ENCODE data around the gene MTHFR.

MTHFR gene

DNA sequence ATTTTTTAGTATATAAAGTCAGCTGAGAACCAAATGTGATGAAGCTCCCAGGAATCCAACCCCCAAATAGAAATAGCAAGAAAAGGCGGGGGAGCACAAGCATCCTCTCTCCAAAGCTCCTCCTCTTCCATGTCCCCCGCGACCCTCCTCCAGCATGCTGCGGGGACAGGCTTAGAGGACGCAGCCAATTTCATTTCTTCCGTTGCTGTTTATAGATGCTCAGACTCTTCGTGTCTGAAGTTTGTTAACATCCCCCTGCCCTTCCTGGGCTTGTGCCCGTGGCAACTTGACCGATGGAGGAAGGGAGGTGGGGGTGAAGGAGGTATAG, 42.6 kb upstream of the MTHFR start:
- H2BK15ac ChIP-seq (replicated peaks; ENCODE audit: low read depth), result no peak overlapping the region
- no peaks in the 10 kb centered on the region for H3K79me1 ChIP-seq (ENCODE audit: low read length)
- no peak overlapping the region for H3K4me2 ChIP-seq (ENCODE audit: low read length)
- no peak overlapping the region for H4K5ac ChIP-seq (ENCODE audit: low read length)
- WGBS (ENCODE audit: extremely low coverage, insufficient coverage, low lambda C conversion rate), result no CpG with 5 or more reads among the region's 9 CpGs
- H3K27ac ChIP-seq (ENCODE audit: low read depth, low read length), result no peak overlapping the region
- no peaks in the 10 kb centered on the region for H3K27me3 ChIP-seq (ENCODE audit: insufficient read depth, low read length, poor library complexity)
- H2BK5ac ChIP-seq (ENCODE audit: low read length), result no peak overlapping the region
- H3K79me2 ChIP-seq (ENCODE audit: control insufficient read depth, insufficient read depth, low read length), result no peaks in the 10 kb centered on the region
- H3K56ac ChIP-seq (ENCODE audit: low read length), result no peak overlapping the region
- no peak overlapping the region for H3K9ac ChIP-seq (ENCODE audit: low read length)
- no peak overlapping the region for H3K4me3 ChIP-seq (ENCODE audit: low read length)
- H3K18ac ChIP-seq (ENCODE audit: low read length), result no peak overlapping the region
- H3K4me1 ChIP-seq (ENCODE audit: control insufficient read depth, low read depth, low read length), result no peaks in the 10 kb centered on the region
- no peak overlapping the region for H4K8ac ChIP-seq (ENCODE audit: low read depth, low read length)
- H3K36me3 ChIP-seq (ENCODE audit: control insufficient read depth, insufficient read depth, low read length), result peaks cover 4% of the 10 kb centered on the region
- H2BK120ac ChIP-seq (ENCODE audit: low read depth, low read length), result no peak overlapping the region
- H3K4ac ChIP-seq (ENCODE audit: low read depth, low read length), result no peak overlapping the region
- no peak overlapping the region for H2AK5ac ChIP-seq (ENCODE audit: low read length)
- no peak for DNase-seq
- no peak overlapping the region for H3K23ac ChIP-seq (ENCODE audit: low read length)

DNA sequence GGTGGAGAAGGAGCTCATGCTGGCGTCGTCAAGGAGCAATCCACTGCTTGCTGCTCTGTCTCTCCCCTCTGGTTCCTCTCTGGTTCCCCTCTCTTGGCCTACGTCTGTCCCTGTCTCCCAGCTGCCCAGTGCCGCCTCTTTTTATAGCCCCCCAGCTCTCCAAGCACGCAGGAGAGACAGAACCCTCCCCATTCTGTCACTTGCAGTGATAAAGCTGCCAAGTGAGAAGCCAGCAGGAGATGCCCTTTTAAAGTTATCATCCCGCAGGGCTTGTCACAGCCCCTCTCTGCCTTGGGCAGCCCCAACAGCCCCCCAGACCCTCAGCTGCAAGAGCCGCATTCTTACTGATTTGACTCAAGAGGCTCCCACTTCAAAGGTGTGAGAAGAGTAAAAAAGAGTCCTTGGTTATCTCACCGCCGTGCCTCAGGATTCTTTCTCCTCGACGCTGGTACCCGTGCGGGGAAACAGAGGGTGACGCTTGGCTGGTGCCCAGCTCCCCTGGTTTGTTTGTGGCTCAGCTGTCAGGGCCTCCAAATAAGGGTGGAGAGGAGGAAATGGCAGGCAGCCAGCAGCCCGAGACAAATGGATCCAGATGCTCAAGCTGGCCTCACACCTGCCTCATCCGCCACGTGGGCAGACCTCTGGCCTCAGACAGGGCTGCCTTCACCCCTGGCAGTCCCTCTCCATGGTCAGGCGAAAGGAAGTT, 42.1 kb upstream of the MTHFR start, which contains the start of gene NPPA:
TSS of gene NPPA (minus strand) at position 117 of the 706 bp plus-strand sequence. CDS start at position 18, 99 bp downstream.
- Histone ChIP-seq H3K79me1 (ENCODE audit: low read length) (no peaks in the 10 kb centered on the region), H3K4me1 (ENCODE audit: control insufficient read depth, low read depth, low read length) (no peaks in the 10 kb centered on the region), H3K36me3 (ENCODE audit: control insufficient read depth, insufficient read depth, low read length) (peaks cover 4% of the 10 kb centered on the region), H2BK15ac (replicated peaks; ENCODE audit: low read depth) (no peak within 1 kb of the TSS), H3K4ac (ENCODE audit: low read depth, low read length) (no peak within 1 kb of the TSS), H4K5ac (ENCODE audit: low read length) (no peak within 1 kb of the TSS), H4K8ac (ENCODE audit: low read depth, low read length) (no peak within 1 kb of the TSS), H3K9ac (ENCODE audit: low read length) (no peak within 1 kb of the TSS), H2AK5ac (ENCODE audit: low read length) (no peak within 1 kb of the TSS), H2BK120ac (ENCODE audit: low read depth, low read length) (no peak within 1 kb of the TSS), H3K23ac (ENCODE audit: low read length) (no peak within 1 kb of the TSS), H3K79me2 (ENCODE audit: control insufficient read depth, insufficient read depth, low read length) (no peaks in the 10 kb centered on the region), H3K56ac (ENCODE audit: low read length) (no peak within 1 kb of the TSS), H2BK5ac (ENCODE audit: low read length) (no peak within 1 kb of the TSS), H3K4me3 (ENCODE audit: low read length) (no peak within 1 kb of the TSS), H3K18ac (ENCODE audit: low read length) (no peak within 1 kb of the TSS), H3K4me2 (ENCODE audit: low read length) (no peak within 1 kb of the TSS), H3K27ac (ENCODE audit: low read depth, low read length) (no peak within 1 kb of the TSS), H3K27me3 (ENCODE audit: insufficient read depth, low read length, poor library complexity) (no peaks in the 10 kb centered on the region)
- peak; percentile 27 for DNase-seq
- WGBS (ENCODE audit: extremely low coverage, insufficient coverage, low lambda C conversion rate), result no CpG with 5 or more reads among the region's 18 CpGs

DNA sequence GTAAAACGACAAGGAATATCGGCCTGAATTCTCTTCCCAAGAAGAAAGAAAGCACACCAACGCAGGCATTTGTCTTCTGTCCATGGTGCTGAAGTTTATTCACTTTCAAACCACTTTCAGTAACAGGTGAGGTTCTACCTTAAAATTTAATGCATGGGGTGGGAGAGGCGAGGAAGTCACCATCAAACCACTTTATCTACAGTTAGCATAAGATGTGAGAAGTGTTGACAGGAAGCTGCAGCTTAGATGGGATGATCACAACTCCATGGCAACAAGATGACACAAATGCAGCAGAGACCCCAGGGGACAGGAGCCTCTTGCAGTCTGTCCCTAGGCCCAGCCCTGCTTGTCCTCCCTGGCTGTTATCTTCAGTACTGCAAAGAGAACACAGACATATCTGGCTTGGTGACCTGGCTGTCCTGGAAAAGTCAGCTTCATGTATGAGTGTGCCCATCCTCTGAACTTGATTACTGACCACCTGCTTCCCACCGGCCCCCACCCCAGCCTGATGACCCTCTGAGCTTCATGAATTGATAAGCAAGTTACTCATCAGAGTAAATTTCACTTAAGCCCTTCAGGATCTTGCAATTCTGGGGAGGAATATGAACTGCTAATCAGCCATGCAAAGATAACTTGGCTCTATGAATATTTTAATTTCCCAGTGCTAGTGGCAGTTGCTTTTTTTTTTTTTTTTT, 40.0 kb upstream of the MTHFR start:
- Histone ChIP-seq H3K27me3 (ENCODE audit: insufficient read depth, low read length, poor library complexity) (no peaks in the 10 kb centered on the region), H3K27ac (ENCODE audit: low read depth, low read length) (no peak overlapping the region), H2BK15ac (replicated peaks; ENCODE audit: low read depth) (no peak overlapping the region), H2BK120ac (ENCODE audit: low read depth, low read length) (no peak overlapping the region), H3K9ac (ENCODE audit: low read length) (no peak overlapping the region), H3K4me1 (ENCODE audit: control insufficient read depth, low read depth, low read length) (no peaks in the 10 kb centered on the region), H3K4me3 (ENCODE audit: low read length) (no peak overlapping the region), H3K36me3 (ENCODE audit: control insufficient read depth, insufficient read depth, low read length) (peaks cover 4% of the 10 kb centered on the region), H4K8ac (ENCODE audit: low read depth, low read length) (no peak overlapping the region), H2BK5ac (ENCODE audit: low read length) (no peak overlapping the region), H3K56ac (ENCODE audit: low read length) (no peak overlapping the region), H3K23ac (ENCODE audit: low read length) (no peak overlapping the region), H3K79me1 (ENCODE audit: low read length) (no peaks in the 10 kb centered on the region), H4K5ac (ENCODE audit: low read length) (no peak overlapping the region), H2AK5ac (ENCODE audit: low read length) (no peak overlapping the region), H3K18ac (ENCODE audit: low read length) (no peak overlapping the region), H3K4ac (ENCODE audit: low read depth, low read length) (no peak overlapping the region), H3K79me2 (ENCODE audit: control insufficient read depth, insufficient read depth, low read length) (no peaks in the 10 kb centered on the region), H3K4me2 (ENCODE audit: low read length) (no peak overlapping the region)
- WGBS (ENCODE audit: extremely low coverage, insufficient coverage, low lambda C conversion rate), result no CpG with 5 or more reads among the region's 5 CpGs
- DNase-seq, result peak; percentile 88

DNA sequence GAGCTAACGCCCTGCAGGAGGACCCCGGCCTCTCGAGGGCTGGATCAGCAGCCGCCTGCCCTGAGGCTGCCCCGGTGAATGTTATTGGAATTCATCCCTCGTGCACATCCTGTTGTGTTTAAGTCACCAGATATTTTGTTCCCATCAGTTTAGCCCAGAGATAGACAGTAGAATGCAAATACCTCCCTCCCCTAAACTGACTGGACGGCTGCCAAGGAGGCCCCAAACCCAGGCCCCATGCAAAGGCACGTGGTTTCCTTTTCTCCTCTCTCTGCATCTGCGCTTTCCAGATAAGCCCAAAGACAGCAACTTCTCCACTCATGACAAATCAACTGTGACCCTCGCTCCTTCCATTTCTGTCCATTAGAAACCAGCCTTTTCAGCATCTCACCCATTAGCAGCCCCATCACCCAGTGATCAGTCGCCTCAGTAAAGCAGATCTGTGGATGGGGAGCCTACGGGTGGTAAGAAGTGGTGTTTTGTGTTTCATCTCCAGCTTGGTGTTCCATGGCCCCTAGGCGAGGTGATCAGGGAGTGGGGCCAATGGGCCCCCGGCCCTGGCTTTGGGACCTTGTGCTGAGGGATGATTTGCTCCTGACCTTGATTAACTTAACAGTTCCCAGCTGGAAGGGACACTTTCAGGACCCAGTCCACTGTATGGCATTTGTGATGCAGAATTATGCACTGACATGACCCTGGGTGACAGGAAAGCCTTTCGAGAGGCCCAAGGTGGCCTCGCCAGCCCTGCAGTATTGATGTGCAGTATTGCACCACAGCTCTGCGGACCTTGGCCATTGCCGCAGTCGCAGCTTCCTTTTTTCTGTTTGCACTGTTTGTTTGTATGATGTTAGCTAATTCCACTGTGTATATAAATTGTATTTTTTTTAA, 36.6 kb upstream of the MTHFR start:
- Histone ChIP-seq H3K79me1 (ENCODE audit: low read length) (no peaks in the 10 kb centered on the region), H2BK5ac (ENCODE audit: low read length) (no peak overlapping the region), H4K5ac (ENCODE audit: low read length) (no peak overlapping the region), H2AK5ac (ENCODE audit: low read length) (no peak overlapping the region), H3K23ac (ENCODE audit: low read length) (no peak overlapping the region), H3K79me2 (ENCODE audit: control insufficient read depth, insufficient read depth, low read length) (no peaks in the 10 kb centered on the region), H3K18ac (ENCODE audit: low read length) (no peak overlapping the region), H3K27me3 (ENCODE audit: insufficient read depth, low read length, poor library complexity) (no peaks in the 10 kb centered on the region), H3K4ac (ENCODE audit: low read depth, low read length) (no peak overlapping the region), H2BK120ac (ENCODE audit: low read depth, low read length) (no peak overlapping the region), H2BK15ac (replicated peaks; ENCODE audit: low read depth) (no peak overlapping the region), H3K4me3 (ENCODE audit: low read length) (no peak overlapping the region), H3K56ac (ENCODE audit: low read length) (no peak overlapping the region), H3K4me2 (ENCODE audit: low read length) (no peak overlapping the region), H3K27ac (ENCODE audit: low read depth, low read length) (no peak overlapping the region), H3K4me1 (ENCODE audit: control insufficient read depth, low read depth, low read length) (no peaks in the 10 kb centered on the region), H3K9ac (ENCODE audit: low read length) (no peak overlapping the region), H3K36me3 (ENCODE audit: control insufficient read depth, insufficient read depth, low read length) (peaks cover 4% of the 10 kb centered on the region), H4K8ac (ENCODE audit: low read depth, low read length) (no peak overlapping the region)
- no CpG with 5 or more reads among the region's 19 CpGs for WGBS (ENCODE audit: extremely low coverage, insufficient coverage, low lambda C conversion rate)
- no peak for DNase-seq

DNA sequence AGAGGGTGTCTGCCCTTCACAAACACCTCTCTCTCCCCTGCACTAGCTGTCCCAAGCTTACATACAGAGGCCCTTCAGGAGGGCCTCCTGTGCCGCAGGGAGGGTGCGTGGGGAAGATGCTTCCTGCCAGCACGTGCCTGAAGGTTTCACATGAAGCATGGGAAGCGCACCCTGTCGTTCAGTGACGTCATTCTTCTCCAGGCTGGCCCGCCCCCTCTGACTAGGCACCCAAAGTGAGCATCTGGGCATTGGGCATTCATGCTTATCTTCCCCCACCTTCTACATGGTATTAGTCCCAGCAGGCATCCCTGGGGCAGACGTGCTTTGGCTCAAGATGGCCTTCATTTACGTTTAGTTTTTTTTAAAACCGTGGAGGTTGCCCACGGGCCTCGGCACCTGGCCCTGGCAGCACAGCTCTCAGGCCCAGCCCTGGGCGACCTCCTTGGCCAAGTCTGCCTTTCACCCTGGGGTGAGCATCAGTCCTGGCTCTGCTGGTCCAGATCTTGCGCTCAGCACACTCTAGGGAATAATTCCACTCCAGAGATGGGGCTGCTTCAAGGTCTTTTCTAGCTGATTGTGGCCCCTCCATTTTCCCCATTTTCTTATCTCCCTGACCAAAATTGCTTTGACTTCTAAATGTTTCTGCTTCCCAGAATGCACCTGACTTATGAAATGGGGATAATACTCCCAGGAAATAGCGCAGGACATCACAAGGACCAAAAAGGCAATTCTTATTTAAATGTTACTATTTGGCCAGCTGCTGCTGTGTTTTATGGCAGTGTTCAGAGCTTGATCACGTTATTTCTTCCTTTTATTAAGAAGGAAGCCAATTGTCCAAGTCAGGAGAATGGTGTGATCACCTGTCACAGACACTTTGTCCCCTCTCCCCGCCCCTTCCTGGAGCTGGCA, 35.7 kb upstream of the MTHFR start:
- Histone ChIP-seq H3K23ac (ENCODE audit: low read length) (no peak overlapping the region), H4K8ac (ENCODE audit: low read depth, low read length) (no peak overlapping the region), H3K4me1 (ENCODE audit: control insufficient read depth, low read depth, low read length) (no peaks in the 10 kb centered on the region), H3K4ac (ENCODE audit: low read depth, low read length) (no peak overlapping the region), H2AK5ac (ENCODE audit: low read length) (no peak overlapping the region), H3K36me3 (ENCODE audit: control insufficient read depth, insufficient read depth, low read length) (peaks cover 4% of the 10 kb centered on the region), H3K9ac (ENCODE audit: low read length) (no peak overlapping the region), H3K27ac (ENCODE audit: low read depth, low read length) (no peak overlapping the region), H2BK5ac (ENCODE audit: low read length) (no peak overlapping the region), H3K27me3 (ENCODE audit: insufficient read depth, low read length, poor library complexity) (no peaks in the 10 kb centered on the region), H3K4me3 (ENCODE audit: low read length) (no peak overlapping the region), H3K79me2 (ENCODE audit: control insufficient read depth, insufficient read depth, low read length) (no peaks in the 10 kb centered on the region), H3K56ac (ENCODE audit: low read length) (no peak overlapping the region), H3K79me1 (ENCODE audit: low read length) (no peaks in the 10 kb centered on the region), H2BK120ac (ENCODE audit: low read depth, low read length) (no peak overlapping the region), H3K18ac (ENCODE audit: low read length) (no peak overlapping the region), H3K4me2 (ENCODE audit: low read length) (no peak overlapping the region), H4K5ac (ENCODE audit: low read length) (no peak overlapping the region), H2BK15ac (replicated peaks; ENCODE audit: low read depth) (no peak overlapping the region)
- no CpG with 5 or more reads among the region's 17 CpGs for WGBS (ENCODE audit: extremely low coverage, insufficient coverage, low lambda C conversion rate)
- DNase-seq, result no peak

All from mesendoderm (in vitro differentiated cells).